Breast epithelium (tissue), 3 donors: Measurements from ENCODE around the gene OR2J1.

ENCODE experiments used
- POLR2A ChIP-seq: fragments of 450-650 bp; IDR thresholded peaks from one replicate; pipeline ENCODE4 v1.6.1; 2016; ENCODE audit warnings: antibody characterized with exemption, mild to moderate bottlenecking, moderate library complexity
- POLR2AphosphoS5 ChIP-seq, 3 donors: sonication (generic); formaldehyde crosslinking; IDR thresholded peaks; one replicate each; pipeline ENCODE4 v1.6.1; 2017; ENCODE audit warnings: antibody characterized with exemption in 3 of 3
- TF ChIP-seq, protein P1 (sequence below), 3 donors: fragments of 450-650 bp; IDR thresholded peaks; one replicate each; pipeline ENCODE4 v1.5.1; 2016 to 2017; ENCODE audit warnings: antibody characterized with exemption in 3 of 3, mild to moderate bottlenecking in 3 of 3, moderate library complexity in 3 of 3

DNA sequence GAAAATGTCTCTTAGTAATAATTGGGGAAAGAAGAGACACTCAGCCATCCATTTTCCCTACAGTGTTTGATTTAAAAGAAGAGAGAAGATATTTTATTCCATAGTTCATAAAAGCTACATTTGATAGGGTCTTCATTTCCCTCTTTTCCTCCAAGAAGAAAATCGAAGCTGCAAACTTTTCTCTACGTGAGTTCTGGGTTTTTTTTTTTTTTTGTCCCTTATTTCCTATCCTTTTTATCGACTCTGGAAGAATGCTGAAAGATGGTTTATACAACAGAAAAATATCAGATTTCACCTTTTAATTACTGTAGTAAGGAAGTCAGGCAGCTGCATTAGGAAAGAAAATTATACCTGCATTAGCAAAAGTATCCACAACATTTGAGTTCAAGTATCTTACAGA is at the start of gene OR2J1:
- TF ChIP-seq, protein P1, sequence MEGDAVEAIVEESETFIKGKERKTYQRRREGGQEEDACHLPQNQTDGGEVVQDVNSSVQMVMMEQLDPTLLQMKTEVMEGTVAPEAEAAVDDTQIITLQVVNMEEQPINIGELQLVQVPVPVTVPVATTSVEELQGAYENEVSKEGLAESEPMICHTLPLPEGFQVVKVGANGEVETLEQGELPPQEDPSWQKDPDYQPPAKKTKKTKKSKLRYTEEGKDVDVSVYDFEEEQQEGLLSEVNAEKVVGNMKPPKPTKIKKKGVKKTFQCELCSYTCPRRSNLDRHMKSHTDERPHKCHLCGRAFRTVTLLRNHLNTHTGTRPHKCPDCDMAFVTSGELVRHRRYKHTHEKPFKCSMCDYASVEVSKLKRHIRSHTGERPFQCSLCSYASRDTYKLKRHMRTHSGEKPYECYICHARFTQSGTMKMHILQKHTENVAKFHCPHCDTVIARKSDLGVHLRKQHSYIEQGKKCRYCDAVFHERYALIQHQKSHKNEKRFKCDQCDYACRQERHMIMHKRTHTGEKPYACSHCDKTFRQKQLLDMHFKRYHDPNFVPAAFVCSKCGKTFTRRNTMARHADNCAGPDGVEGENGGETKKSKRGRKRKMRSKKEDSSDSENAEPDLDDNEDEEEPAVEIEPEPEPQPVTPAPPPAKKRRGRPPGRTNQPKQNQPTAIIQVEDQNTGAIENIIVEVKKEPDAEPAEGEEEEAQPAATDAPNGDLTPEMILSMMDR (IDR thresholded peaks at IDR 0.05): no peak
- TF ChIP-seq POLR2A (no peak), POLR2AphosphoS5 (IDR thresholded peaks at IDR 0.05) (no peak)
